ENCODE measurements around the gene TOMM7.
"Not testable (repeated sequence)": the region's sequence is repeated elsewhere in the genome, so short reads cannot be mapped to it uniquely, and the experiment has no call there.

The TOMM7 gene

GRCh38 chr7:22853674-22854157 is 31.1 kb upstream of the TOMM7 start:
- peak; percentile 19 for TF ChIP-seq CTCF (IDR thresholded peaks at IDR 0.05; ENCODE audit: insufficient read depth, missing control alignments)
- DNase-seq (ENCODE audit: insufficient read length, low spot score) (no peak), FAIRE-seq (no peak)

- FAIRE-seq (no peak), DNase-seq (ENCODE audit: insufficient read length, low spot score) (no peak)
- no peak for TF ChIP-seq CTCF (IDR thresholded peaks at IDR 0.05; ENCODE audit: insufficient read depth, missing control alignments)
These were observed 30.5 kb upstream of the TOMM7 start for GRCh38 chr7:22853138-22853537.

- DNase-seq (ENCODE audit: insufficient read length, low spot score) (no peak), FAIRE-seq (no peak)
- TF ChIP-seq CTCF (IDR thresholded peaks at IDR 0.05; ENCODE audit: insufficient read depth, missing control alignments), result no peak
These were observed 28.5 kb upstream of the TOMM7 start for GRCh38 chr7:22851145-22851544.

GRCh38 chr7:22850394-22850793 is 27.7 kb upstream of the TOMM7 start:
- not testable (repeated sequence) for DNase-seq (ENCODE audit: insufficient read length, low spot score); FAIRE-seq

GRCh38 chr7:22849662-22850061 is 27.0 kb upstream of the TOMM7 start:
- no peak for TF ChIP-seq CTCF (IDR thresholded peaks at IDR 0.05; ENCODE audit: insufficient read depth, missing control alignments)
- FAIRE-seq (no peak), DNase-seq (ENCODE audit: insufficient read length, low spot score) (no peak)

GRCh38 chr7:22849172-22849571 is 26.5 kb upstream of the TOMM7 start:
- no peak for TF ChIP-seq CTCF (IDR thresholded peaks at IDR 0.05; ENCODE audit: insufficient read depth, missing control alignments)
- no peak for FAIRE-seq

GRCh38 chr7:22846961-22847360 is 24.3 kb upstream of the TOMM7 start:
- no peak for TF ChIP-seq CTCF (IDR thresholded peaks at IDR 0.05; ENCODE audit: insufficient read depth, missing control alignments)
- FAIRE-seq, result no peak

More at GRCh38 chr7:22849172-22849571, 26.5 kb upstream of the TOMM7 start:
- DNase-seq (ENCODE audit: insufficient read length, low spot score), result no peak

More at GRCh38 chr7:22846961-22847360, 24.3 kb upstream of the TOMM7 start:
- no peak for DNase-seq (ENCODE audit: insufficient read length, low spot score)
